Activated effector memory CD4-positive, alpha-beta T cell treated with anti-CD3 and anti-CD28 coated beads, Interleukin-2, amount 50 U/mL, for 16 hours (primary cell): Measurements from ENCODE around the gene STAMBP.
"Not testable (repeated sequence)": the region's sequence is repeated elsewhere in the genome, so short reads cannot be mapped to it uniquely, and the experiment has no call there.

Source experiments
- DNase-seq: peaks from one replicate; pipeline ENCODE4 v3.0.0-alpha.2; 2020

STAMBP gene

GRCh38 chr2:73828818-73829570 lies at the start of gene STAMBP:
STAMBP (plus strand) TSS chr2:73828961; CDS start chr2:73830857, 1,896 bp downstream.
- peak; percentile 95 for DNase-seq

- DNase-seq: peak; percentile 99
These were observed 49.1 kb upstream of the STAMBP start, which contains the start of gene DUSP11 for GRCh38 chr2:73779467-73780236. DUSP11 (minus strand) TSS chr2:73780103; CDS start chr2:73779974, 129 bp downstream.

GRCh38 chr2:73780237-73780582 lies 48.6 kb upstream of the STAMBP start:
- no peak for DNase-seq

- DNase-seq: not testable (repeated sequence)
These were observed 45.4 kb upstream of the STAMBP start for GRCh38 chr2:73783402-73783801.

- DNase-seq: not testable (repeated sequence)
These were observed 44.9 kb upstream of the STAMBP start, which contains the start of gene C2orf78 for GRCh38 chr2:73783883-73784282. C2orf78 (plus strand) TSS chr2:73784183; CDS start chr2:73784310, 127 bp downstream.

GRCh38 chr2:73811878-73812277 lies 16.9 kb upstream of the STAMBP start:
- DNase-seq: no peak

- DNase-seq: no peak
These were observed 16.1 kb upstream of the STAMBP start for GRCh38 chr2:73812635-73813034.

GRCh38 chr2:73818296-73818695 lies 10.5 kb upstream of the STAMBP start:
- no peak for DNase-seq

- no peak for DNase-seq
These were observed 7.5 kb upstream of the STAMBP start for GRCh38 chr2:73821227-73821626.

GRCh38 chr2:73821669-73822068 lies 7.1 kb upstream of the STAMBP start:
- no peak for DNase-seq

- no peak for DNase-seq
These were observed 6.5 kb upstream of the STAMBP start for GRCh38 chr2:73822276-73822675.

- no peak for DNase-seq
These were observed 5.8 kb upstream of the STAMBP start for GRCh38 chr2:73822991-73823390.

- no peak for DNase-seq
These were observed 5.3 kb upstream of the STAMBP start for GRCh38 chr2:73823416-73823815.

GRCh38 chr2:73823916-73824523 lies 4.7 kb upstream of the STAMBP start:
- no peak for DNase-seq

- no peak for DNase-seq
These were observed 3.4 kb upstream of the STAMBP start for GRCh38 chr2:73825408-73825807.

- DNase-seq: no peak
These were observed 1.7 kb upstream of the STAMBP start for GRCh38 chr2:73827018-73827417.

GRCh38 chr2:73827660-73828388 lies 937 bp upstream of the STAMBP start:
- no peak for DNase-seq

- no peak for DNase-seq
These were observed 358 bp upstream of the STAMBP start for GRCh38 chr2:73828389-73828817.

- no peak for DNase-seq
These were observed 2.2 kb downstream of the STAMBP start for GRCh38 chr2:73830871-73831401.

GRCh38 chr2:73832930-73833329 lies 4.2 kb downstream of the STAMBP start:
- no peak for DNase-seq

GRCh38 chr2:73836141-73836943 lies 7.6 kb downstream of the STAMBP start:
- DNase-seq: no peak
